ENCODE results near the gene SLAIN1. TPM values are rescaled to one million over a fixed set of nuclear protein-coding genes. Genes with fewer than 3 reads are reported as not detected.

Gene SLAIN1
- total and polyA plus RNA-seq, 2 of the 8 experiments (the other 6 are each of a cell fraction or from before 2014, with no cell fraction given): 35.0 to 37.7 TPM

DNA sequence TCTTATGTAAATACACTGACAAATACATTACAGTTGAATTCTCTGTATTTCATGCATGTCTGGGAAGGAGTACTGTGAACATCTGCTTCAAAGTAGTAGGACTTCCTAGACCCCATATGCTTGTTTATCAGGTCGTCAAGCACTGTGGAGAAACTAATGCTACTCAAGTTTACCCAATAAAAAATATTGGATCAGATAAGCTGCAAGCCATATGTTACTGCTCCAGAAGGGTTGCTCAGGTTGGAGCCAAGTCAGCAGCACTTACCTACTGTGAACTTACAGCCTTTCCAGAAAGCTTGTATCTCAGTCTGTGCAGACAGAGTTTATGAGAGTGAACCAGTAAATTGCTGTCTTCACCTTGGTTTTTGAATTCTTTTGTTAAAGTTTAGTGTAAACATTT is 36.2 kb downstream of the SLAIN1 start (continued):
- no peak for TF ChIP-seq HDAC2 (IDR thresholded peaks at IDR 0.05; ENCODE audit: borderline replicate concordance in 1 of 2, low read depth in 2 of 2, low read length in 2 of 2)

Measured in H1 (cell line).